Measurements from ENCODE around the gene BPIFB2. TPM values are rescaled to one million over a fixed set of nuclear protein-coding genes. Genes with fewer than 3 reads are reported as not detected.

Gene BPIFB2
- total RNA-seq, 1 donor from 2014 or later: not detected

GRCh38 chr20:33016581-33017109 is 9.1 kb downstream of the BPIFB2 start:
- no peaks in the 10 kb centered on the region for H3K9me3 ChIP-seq
- TF ChIP-seq CTCF (IDR thresholded peaks at IDR 0.05): no peak
- ATAC-seq (no peak), DNase-seq (peak; percentile 46)
- H3K27ac ChIP-seq: no peak overlapping the region
- H3K27me3 ChIP-seq: no peaks in the 10 kb centered on the region
- H3K4me3 ChIP-seq: no peak overlapping the region
- H3K4me1 ChIP-seq: no peaks in the 10 kb centered on the region
- H3K36me3 ChIP-seq: no peaks in the 10 kb centered on the region
- intact Hi-C loops (cut with DNase I): no loop called here

- no peaks in the 10 kb centered on the region for H3K4me1 ChIP-seq
- H3K36me3 ChIP-seq: no peaks in the 10 kb centered on the region
- no peak overlapping the region for H3K4me3 ChIP-seq
- TF ChIP-seq CTCF (IDR thresholded peaks at IDR 0.05): no peak
- H3K27ac ChIP-seq: no peak overlapping the region
- H3K27me3 ChIP-seq: no peaks in the 10 kb centered on the region
- no peak for DNase-seq
- intact Hi-C loops (cut with DNase I): no loop called here
- H3K9me3 ChIP-seq: no peaks in the 10 kb centered on the region
- ATAC-seq: no peak
Observed at GRCh38 chr20:33017542-33017941, 10.0 kb downstream of the BPIFB2 start.

- Histone ChIP-seq H3K27ac (no peak overlapping the region), H3K9me3 (no peaks in the 10 kb centered on the region), H3K4me3 (no peak overlapping the region), H3K27me3 (no peaks in the 10 kb centered on the region), H3K36me3 (no peaks in the 10 kb centered on the region), H3K4me1 (no peaks in the 10 kb centered on the region)
- DNase-seq (no peak), ATAC-seq (no peak)
- no peak for TF ChIP-seq CTCF (IDR thresholded peaks at IDR 0.05)
- intact Hi-C loops (cut with DNase I): no loop called here
Observed at GRCh38 chr20:33018169-33018931, 10.8 kb downstream of the BPIFB2 start.

DNA sequence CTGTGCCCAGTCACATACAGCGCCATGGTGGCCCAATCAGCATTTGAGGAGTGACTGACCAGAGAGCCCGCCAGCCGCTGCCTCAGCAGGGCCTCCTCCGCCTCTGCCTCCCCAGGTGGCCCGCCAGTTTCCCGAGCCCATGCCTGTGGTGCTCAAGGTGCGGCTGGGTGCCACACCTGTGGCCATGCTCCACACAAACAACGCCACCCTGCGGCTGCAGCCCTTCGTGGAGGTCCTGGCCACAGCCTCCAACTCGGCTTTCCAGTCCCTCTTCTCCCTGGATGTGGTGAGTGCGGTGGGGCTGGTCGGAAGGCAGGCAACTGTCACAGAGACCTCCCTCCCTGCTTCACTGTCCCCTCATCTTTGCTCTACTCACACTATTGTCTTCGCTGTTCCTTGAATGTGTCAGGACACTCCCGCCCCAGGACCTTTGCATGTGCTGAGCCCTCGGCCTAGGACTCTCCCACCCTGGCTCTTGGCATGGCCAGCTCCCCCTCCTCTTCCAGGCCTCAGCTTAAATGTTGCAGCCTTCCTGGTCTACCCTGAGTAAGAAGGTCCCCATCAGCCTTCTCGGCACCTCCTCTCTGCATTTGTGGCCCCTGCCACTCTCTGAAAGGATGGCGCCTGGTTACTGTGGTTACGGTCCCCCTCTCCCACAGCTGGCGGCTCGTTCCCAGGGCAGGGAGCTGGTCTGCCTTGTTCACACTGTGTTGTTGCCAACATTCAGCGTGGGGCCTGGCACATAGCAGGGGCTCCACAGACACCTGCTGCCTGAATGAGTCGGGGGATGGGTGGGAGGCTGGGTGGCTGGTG is 12.2 kb downstream of the BPIFB2 start:
- ATAC-seq (no peak), DNase-seq (no peak)
- intact Hi-C loops (cut with DNase I): no loop called here
- no peak overlapping the region for H3K27ac ChIP-seq
- no peak for TF ChIP-seq CTCF (IDR thresholded peaks at IDR 0.05)
- H3K27me3 ChIP-seq: no peaks in the 10 kb centered on the region
- H3K4me3 ChIP-seq: no peak overlapping the region
- no peaks in the 10 kb centered on the region for H3K9me3 ChIP-seq
- no peaks in the 10 kb centered on the region for H3K4me1 ChIP-seq
- H3K36me3 ChIP-seq: no peaks in the 10 kb centered on the region

- ATAC-seq (no peak), DNase-seq (no peak)
- no peaks in the 10 kb centered on the region for H3K4me1 ChIP-seq
- TF ChIP-seq CTCF (IDR thresholded peaks at IDR 0.05): no peak
- no peaks in the 10 kb centered on the region for H3K9me3 ChIP-seq
- intact Hi-C loops (cut with DNase I): no loop called here
- H3K4me3 ChIP-seq: no peak overlapping the region
- H3K27me3 ChIP-seq: no peaks in the 10 kb centered on the region
- H3K36me3 ChIP-seq: no peaks in the 10 kb centered on the region
- H3K27ac ChIP-seq: no peak overlapping the region
Observed at GRCh38 chr20:33020278-33021161, 13.0 kb downstream of the BPIFB2 start.
